ENCODE results near the gene ARHGAP24. TPM values are rescaled to one million over a fixed set of nuclear protein-coding genes. Genes with fewer than 3 reads are reported as not detected.

Gene ARHGAP24
- total RNA-seq, 1 experiment from 2014 or later, result 2.1 TPM

- TF ChIP-seq IRF2 (CRISPR knock-in tag; IDR thresholded peaks at IDR 0.05; ENCODE audit: borderline replicate concordance, low read depth), result no peak
- TF ChIP-seq SMAD4 (CRISPR knock-in tag; IDR thresholded peaks at IDR 0.05), result no peak
- no peak for TF ChIP-seq GTF2I (CRISPR knock-in tag; conservative IDR thresholded peaks at IDR 0.05)
- no peak for TF ChIP-seq ELF4 (CRISPR knock-in tag; IDR thresholded peaks at IDR 0.05; ENCODE audit: low read depth)
Observed at GRCh38 chr4:85707611-85708010, 232.7 kb downstream of the ARHGAP24 start (continued).

GRCh38 chr4:85708468-85708867, 233.5 kb downstream of the ARHGAP24 start:
- ChIA-PET CTCF (interaction anchor here (0.6 to 1.4 kb wide), 3 partner anchors 39 to 339 kb away, joined by 3 to 8 read pairs (median 4); no protein-coding TSS in a partner anchor), POLR2A (no interaction called here)
- DNase-seq (ENCODE audit: low spot score) (no peak), ATAC-seq (no peak)
- Mint-ChIP-seq H3K27me3 (ENCODE audit: low read depth) (no peaks in the 10 kb centered on the region), H3K4me3 (no peak overlapping the region), H3K4me1 (no peaks in the 10 kb centered on the region), H3K27ac (no peak overlapping the region), H3K36me3 (no peaks in the 10 kb centered on the region), H3K9me3 (no peaks in the 10 kb centered on the region)
- TF ChIP-seq NR1H2 (CRISPR knock-in tag; IDR thresholded peaks at IDR 0.05), result no peak
- no peak for TF ChIP-seq ZNF263 (CRISPR knock-in tag; IDR thresholded peaks at IDR 0.05; ENCODE audit: low read depth)
- TF ChIP-seq ZNF396 (CRISPR knock-in tag; IDR thresholded peaks at IDR 0.05; ENCODE audit: borderline replicate concordance), result no peak
- TF ChIP-seq ZNF671 (CRISPR knock-in tag; IDR thresholded peaks at IDR 0.05), result no peak
- TF ChIP-seq NR3C1 (CRISPR knock-in tag; conservative IDR thresholded peaks at IDR 0.05; ENCODE audit: low read depth), result no peak

- TF ChIP-seq MYBL2 (CRISPR knock-in tag; IDR thresholded peaks at IDR 0.05), result no peak
- no peak for TF ChIP-seq ZNF281 (CRISPR knock-in tag; IDR thresholded peaks at IDR 0.05)
- TF ChIP-seq GTF2I (CRISPR knock-in tag; conservative IDR thresholded peaks at IDR 0.05), result no peak
- TF ChIP-seq ZNF121 (CRISPR knock-in tag; IDR thresholded peaks at IDR 0.05), result no peak
- no peak for TF ChIP-seq GABPB1 (CRISPR knock-in tag; IDR thresholded peaks at IDR 0.05)
- no peak for TF ChIP-seq NR1H2 (CRISPR knock-in tag; IDR thresholded peaks at IDR 0.05)
- TF ChIP-seq ZNF263 (CRISPR knock-in tag; IDR thresholded peaks at IDR 0.05; ENCODE audit: low read depth), result no peak
- no peak for TF ChIP-seq HMGA2 (CRISPR knock-in tag; IDR thresholded peaks at IDR 0.05)
- TF ChIP-seq FOXP1 (CRISPR knock-in tag; IDR thresholded peaks at IDR 0.05; ENCODE audit: borderline replicate concordance), result no peak
- no peak for TF ChIP-seq ZBTB21 (CRISPR knock-in tag; IDR thresholded peaks at IDR 0.05; ENCODE audit: borderline replicate concordance)
- TF ChIP-seq ZNF138 (CRISPR knock-in tag; conservative IDR thresholded peaks at IDR 0.05), result no peak
- TF ChIP-seq GRHL2 (CRISPR knock-in tag; IDR thresholded peaks at IDR 0.05; ENCODE audit: insufficient replicate concordance, severe bottlenecking), result no peak
- no peak for TF ChIP-seq ATF1 (CRISPR knock-in tag; IDR thresholded peaks at IDR 0.05)
- TF ChIP-seq MXD4 (CRISPR knock-in tag; IDR thresholded peaks at IDR 0.05; ENCODE audit: borderline replicate concordance), result no peak
- TF ChIP-seq ZBTB43 (CRISPR knock-in tag; IDR thresholded peaks at IDR 0.05), result no peak
- no peak for TF ChIP-seq IRF2 (CRISPR knock-in tag; IDR thresholded peaks at IDR 0.05; ENCODE audit: borderline replicate concordance, low read depth)
- no peak for TF ChIP-seq CREM (CRISPR knock-in tag; IDR thresholded peaks at IDR 0.05)
- no peak for TF ChIP-seq EMX1 (CRISPR knock-in tag; IDR thresholded peaks at IDR 0.05)
- DNase-seq (ENCODE audit: low spot score) (no peak), ATAC-seq (no peak)
- H3K4me1 Mint-ChIP-seq, result no peaks in the 10 kb centered on the region
- no peak overlapping the region for H3K4me3 Mint-ChIP-seq
- POLR2A ChIA-PET, result no interaction called here
- H3K9me3 Mint-ChIP-seq, result no peaks in the 10 kb centered on the region
- H3K36me3 Mint-ChIP-seq, result no peaks in the 10 kb centered on the region
- CTCF ChIA-PET, result no interaction called here
- no peaks in the 10 kb centered on the region for H3K27me3 Mint-ChIP-seq (ENCODE audit: low read depth)
- H3K27ac Mint-ChIP-seq, result no peak overlapping the region
Observed at GRCh38 chr4:85713005-85713404, 238.1 kb downstream of the ARHGAP24 start.
